H4 (cell line): ENCODE results near the gene OR1D5. TPM values are rescaled to one million over a fixed set of nuclear protein-coding genes. Genes with fewer than 3 reads are reported as not detected.
"Not testable (repeated sequence)": the region's sequence is repeated elsewhere in the genome, so short reads cannot be mapped to it uniquely, and the experiment has no call there.

Source experiments
- DNase-seq: peaks from one replicate; pipeline ENCODE4 v3.0.0-alpha.2; 2015; ENCODE audit warnings: low spot score
- total RNA-seq: library from RNA; depleted of rRNA; stranded (reverse); fragments of >200 nt; shearing (Covaris generic); gene quantifications from 2 replicates; pipeline ENCODE4 v1.2.3, GENCODE V29; 2014; rRNA removed

The OR1D5 gene
- total RNA-seq: not detected in 2 replicates

- DNase-seq: not testable (repeated sequence)
Observed at GRCh38 chr17:3063507-3063906, at the start of gene OR1D5. Gene OR1D5 (minus strand): TSS chr17:3063607. CDS start chr17:3063607, 0 bp downstream.

GRCh38 chr17:3104322-3104721 lies 40.9 kb upstream of the OR1D5 start, which contains the start of gene OR1D2:
Gene OR1D2 (minus strand): TSS chr17:3104422. CDS start chr17:3092996, 11,426 bp downstream.
- no peak for DNase-seq

- not testable (repeated sequence) for DNase-seq
Observed at GRCh38 chr17:3073850-3074249, 10.4 kb upstream of the OR1D5 start.

- DNase-seq: not testable (repeated sequence)
Observed at GRCh38 chr17:3065192-3065591, 1.8 kb upstream of the OR1D5 start.

- not testable (repeated sequence) for DNase-seq
Observed at GRCh38 chr17:3062824-3063377, 506 bp downstream of the OR1D5 start.

- not testable (repeated sequence) for DNase-seq
Observed at GRCh38 chr17:3054868-3055267, 8.5 kb downstream of the OR1D5 start.

- DNase-seq: no peak
Observed at GRCh38 chr17:3049705-3050295, 13.6 kb downstream of the OR1D5 start.

- peak; percentile 94 for DNase-seq
Observed at GRCh38 chr17:3048727-3049471, 14.5 kb downstream of the OR1D5 start.

GRCh38 chr17:3046753-3047152 lies 16.7 kb downstream of the OR1D5 start:
- DNase-seq: no peak

- DNase-seq: no peak
Observed at GRCh38 chr17:3043737-3044365, 19.6 kb downstream of the OR1D5 start.

- DNase-seq: no peak
Observed at GRCh38 chr17:3040882-3041281, 22.5 kb downstream of the OR1D5 start.

- no peak for DNase-seq
Observed at GRCh38 chr17:3039736-3040135, 23.7 kb downstream of the OR1D5 start.

- DNase-seq: no peak
Observed at GRCh38 chr17:3038941-3039340, 24.5 kb downstream of the OR1D5 start.

GRCh38 chr17:3037259-3037658 lies 26.1 kb downstream of the OR1D5 start:
- DNase-seq: no peak

- DNase-seq: no peak
Observed at GRCh38 chr17:3036800-3037199, 26.6 kb downstream of the OR1D5 start.

- DNase-seq: no peak
Observed at GRCh38 chr17:3035968-3036280, 27.5 kb downstream of the OR1D5 start.

- DNase-seq: no peak
Observed at GRCh38 chr17:3035256-3035967, 28.0 kb downstream of the OR1D5 start.

GRCh38 chr17:3034578-3034920 lies 28.9 kb downstream of the OR1D5 start:
- DNase-seq: no peak

GRCh38 chr17:3033741-3034577 lies 29.4 kb downstream of the OR1D5 start:
- no peak for DNase-seq

- no peak for DNase-seq
Observed at GRCh38 chr17:3033248-3033640, 30.2 kb downstream of the OR1D5 start.
